ENCODE data around the gene ACSL6. TPM values are rescaled to one million over a fixed set of nuclear protein-coding genes. Genes with fewer than 3 reads are reported as not detected.

The ACSL6 gene
- total RNA-seq, 3 donors from 2014 or later, result 0.32 to 1.8 (median 0.33) TPM

- Histone ChIP-seq H3K9me3 (peaks cover 0 to 6% of the 10 kb centered on the region in 2 donors), H3K4me3 (no peak overlapping the region), H3K27me3 (peaks cover 0 to 10% of the 10 kb centered on the region in 2 donors), H3K27ac (no peak overlapping the region), H3K36me3 (peaks cover 5% of the 10 kb centered on the region), H3K4me1 (no peaks in the 10 kb centered on the region)
- TF ChIP-seq CTCF (IDR thresholded peaks at IDR 0.05) (no peak), POLR2A (IDR thresholded peaks at IDR 0.05) (no peak), POLR2AphosphoS5 (IDR thresholded peaks at IDR 0.05) (no peak)
- no peak for DNase-seq (ENCODE audit: low spot score in 2 of 2)
- intact Hi-C loops (cut with DNase I; ENCODE audit: low total_unique reads), result no loop called here
Observed at GRCh38 chr5:132029609-132030330, 18.3 kb upstream of the ACSL6 start.

GRCh38 chr5:132027027-132027426 is 15.6 kb upstream of the ACSL6 start:
- intact Hi-C loops (cut with DNase I; ENCODE audit: low total_unique reads), result no loop called here
- peaks cover 0 to 10% of the 10 kb centered on the region in 2 donors for H3K27me3 ChIP-seq
- no peaks in the 10 kb centered on the region for H3K4me1 ChIP-seq
- no peak for DNase-seq (ENCODE audit: low spot score in 2 of 2)
- TF ChIP-seq POLR2AphosphoS5 (IDR thresholded peaks at IDR 0.05) (no peak), CTCF (IDR thresholded peaks at IDR 0.05) (no peak), POLR2A (IDR thresholded peaks at IDR 0.05) (no peak)
- H3K9me3 ChIP-seq, result no peaks in the 10 kb centered on the region
- H3K36me3 ChIP-seq, result no peaks in the 10 kb centered on the region
- no peak overlapping the region for H3K4me3 ChIP-seq
- no peak overlapping the region for H3K27ac ChIP-seq

GRCh38 chr5:132026516-132027008 is 15.1 kb upstream of the ACSL6 start:
- intact Hi-C loops (cut with DNase I; ENCODE audit: low total_unique reads), result no loop called here
- TF ChIP-seq CTCF (IDR thresholded peaks at IDR 0.05) (no peak), POLR2AphosphoS5 (IDR thresholded peaks at IDR 0.05) (no peak), POLR2A (IDR thresholded peaks at IDR 0.05) (no peak)
- Histone ChIP-seq H3K4me3 (no peak overlapping the region), H3K36me3 (no peaks in the 10 kb centered on the region), H3K4me1 (no peaks in the 10 kb centered on the region), H3K27me3 (peaks cover 0 to 10% of the 10 kb centered on the region in 2 donors), H3K27ac (no peak overlapping the region), H3K9me3 (no peaks in the 10 kb centered on the region)
- no peak for DNase-seq (ENCODE audit: low spot score in 2 of 2)

GRCh38 chr5:132025403-132025971 is 14.0 kb upstream of the ACSL6 start:
- Histone ChIP-seq H3K4me3 (no peak overlapping the region), H3K4me1 (no peaks in the 10 kb centered on the region), H3K9me3 (no peaks in the 10 kb centered on the region), H3K27ac (no peak overlapping the region), H3K27me3 (peaks cover 0 to 10% of the 10 kb centered on the region in 2 donors), H3K36me3 (no peaks in the 10 kb centered on the region)
- DNase-seq (ENCODE audit: low spot score in 2 of 2), result no peak
- intact Hi-C loops (cut with DNase I; ENCODE audit: low total_unique reads), result no loop called here
- TF ChIP-seq POLR2A (IDR thresholded peaks at IDR 0.05), result no peak
- TF ChIP-seq POLR2AphosphoS5 (IDR thresholded peaks at IDR 0.05), result no peak
- no peak for TF ChIP-seq CTCF (IDR thresholded peaks at IDR 0.05)

- TF ChIP-seq CTCF (IDR thresholded peaks at IDR 0.05), result no peak
- TF ChIP-seq POLR2A (IDR thresholded peaks at IDR 0.05), result no peak
- TF ChIP-seq POLR2AphosphoS5 (IDR thresholded peaks at IDR 0.05), result no peak
- Histone ChIP-seq H3K4me1 (no peaks in the 10 kb centered on the region), H3K4me3 (no peak overlapping the region), H3K36me3 (no peaks in the 10 kb centered on the region), H3K9me3 (no peaks in the 10 kb centered on the region), H3K27me3 (peaks cover 0 to 10% of the 10 kb centered on the region in 2 donors), H3K27ac (no peak overlapping the region)
- intact Hi-C loops (cut with DNase I; ENCODE audit: low total_unique reads), result no loop called here
- no peak for DNase-seq (ENCODE audit: low spot score in 2 of 2)
Observed at GRCh38 chr5:132024789-132025402, 13.4 kb upstream of the ACSL6 start.
